ENCODE measurements around the gene SLC9A5. TPM values are rescaled to one million over a fixed set of nuclear protein-coding genes. Genes with fewer than 3 reads are reported as not detected.

SLC9A5 gene
- total RNA-seq, 1 experiment from 2014 or later: 2.4 TPM

DNA sequence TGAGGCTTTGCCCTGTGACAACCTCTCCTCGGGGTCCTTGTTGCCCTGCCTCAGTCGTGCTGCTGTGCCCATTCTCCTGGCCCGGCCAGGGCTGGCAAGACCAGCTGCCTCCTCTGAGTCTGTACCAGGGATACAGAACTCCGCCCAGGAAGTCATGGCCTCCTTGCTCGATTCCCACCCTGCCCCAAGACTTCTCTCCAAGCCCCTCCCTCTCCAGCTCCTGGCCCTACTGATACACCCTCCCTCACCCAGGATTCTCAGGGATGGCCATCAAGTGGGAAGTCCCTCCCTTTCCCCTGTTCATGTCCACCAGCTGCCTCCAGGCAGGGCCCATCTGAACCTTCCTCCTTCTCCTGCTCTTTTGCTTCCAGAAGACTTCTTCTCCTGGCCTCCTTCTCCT lies 33.1 kb upstream of the SLC9A5 start:
- Mint-ChIP-seq H3K27me3 (ENCODE audit: insufficient read depth, unreplicated experiment) (peaks cover 4% of the 10 kb centered on the region), H3K4me3 (ENCODE audit: unreplicated experiment) (no peak overlapping the region), H3K9me3 (ENCODE audit: unreplicated experiment) (no peaks in the 10 kb centered on the region), H3K4me1 (ENCODE audit: low read depth, unreplicated experiment) (peaks cover 14% of the 10 kb centered on the region), H3K36me3 (ENCODE audit: insufficient read depth, unreplicated experiment) (no peaks in the 10 kb centered on the region), H3K27ac (ENCODE audit: unreplicated experiment) (no peak overlapping the region)
- CTCF ChIA-PET: interaction anchor here (0.5 kb wide), 1 partner anchor 30 kb away, joined by 5 read pairs; no protein-coding TSS in a partner anchor
- H3K9me3 ChIP-seq: no peaks in the 10 kb centered on the region
- peaks cover 15% of the 10 kb centered on the region; the same call in 1 of the 2 replicates for H3K4me1 ChIP-seq
- BruUV-seq (replicated peaks): no TSS peak
- H3K4me3 ChIP-seq (ENCODE audit: low read depth, low read length): no peak overlapping the region
- POLR2A ChIA-PET: no interaction called here
- intact Hi-C loops (cut with micrococcal nuclease; ENCODE audit: unreplicated experiment): no loop called here
- no peaks in the 10 kb centered on the region for H3K36me3 ChIP-seq (ENCODE audit: control insufficient read depth, insufficient read depth, low read length)
- H3K27me3 ChIP-seq (replicated peaks; ENCODE audit: control insufficient read depth, insufficient read depth, low read length): no peaks in the 10 kb centered on the region
- DNase-seq: no peak
- TF ChIP-seq, protein P1, sequence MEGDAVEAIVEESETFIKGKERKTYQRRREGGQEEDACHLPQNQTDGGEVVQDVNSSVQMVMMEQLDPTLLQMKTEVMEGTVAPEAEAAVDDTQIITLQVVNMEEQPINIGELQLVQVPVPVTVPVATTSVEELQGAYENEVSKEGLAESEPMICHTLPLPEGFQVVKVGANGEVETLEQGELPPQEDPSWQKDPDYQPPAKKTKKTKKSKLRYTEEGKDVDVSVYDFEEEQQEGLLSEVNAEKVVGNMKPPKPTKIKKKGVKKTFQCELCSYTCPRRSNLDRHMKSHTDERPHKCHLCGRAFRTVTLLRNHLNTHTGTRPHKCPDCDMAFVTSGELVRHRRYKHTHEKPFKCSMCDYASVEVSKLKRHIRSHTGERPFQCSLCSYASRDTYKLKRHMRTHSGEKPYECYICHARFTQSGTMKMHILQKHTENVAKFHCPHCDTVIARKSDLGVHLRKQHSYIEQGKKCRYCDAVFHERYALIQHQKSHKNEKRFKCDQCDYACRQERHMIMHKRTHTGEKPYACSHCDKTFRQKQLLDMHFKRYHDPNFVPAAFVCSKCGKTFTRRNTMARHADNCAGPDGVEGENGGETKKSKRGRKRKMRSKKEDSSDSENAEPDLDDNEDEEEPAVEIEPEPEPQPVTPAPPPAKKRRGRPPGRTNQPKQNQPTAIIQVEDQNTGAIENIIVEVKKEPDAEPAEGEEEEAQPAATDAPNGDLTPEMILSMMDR (IDR thresholded peaks at IDR 0.05; ENCODE audit: insufficient read depth in 1 of 2, low read depth in 1 of 2, low read length in 1 of 2, severe bottlenecking in 1 of 2, unreplicated experiment in 1 of 2): no peak

GRCh38 chr16:67216612-67217490 lies 31.9 kb upstream of the SLC9A5 start:
- no peaks in the 10 kb centered on the region for H3K9me3 ChIP-seq
- intact Hi-C loops (cut with micrococcal nuclease; ENCODE audit: unreplicated experiment): no loop called here
- peaks cover 14% of the 10 kb centered on the region for H3K4me1 Mint-ChIP-seq (ENCODE audit: low read depth, unreplicated experiment)
- ChIA-PET CTCF (interaction anchor here (0.9 kb wide), 1 partner anchor 39 kb away, joined by 6 read pairs; no protein-coding TSS in a partner anchor), POLR2A (interaction anchor here (1.5 kb wide), 1 partner anchor 10 kb away, joined by 5 read pairs; the partner anchor contains the start of gene TMEM208)
- H3K27me3 ChIP-seq (replicated peaks; ENCODE audit: control insufficient read depth, insufficient read depth, low read length): no peaks in the 10 kb centered on the region
- TF ChIP-seq, protein P1 (IDR thresholded peaks at IDR 0.05; ENCODE audit: insufficient read depth in 1 of 2, low read depth in 1 of 2, low read length in 1 of 2, severe bottlenecking in 1 of 2, unreplicated experiment in 1 of 2): no peak
- peaks cover 15% of the 10 kb centered on the region; the same call in 1 of the 2 replicates for H3K4me1 ChIP-seq
- H3K9me3 Mint-ChIP-seq (ENCODE audit: unreplicated experiment): no peaks in the 10 kb centered on the region
- no peaks in the 10 kb centered on the region for H3K36me3 Mint-ChIP-seq (ENCODE audit: insufficient read depth, unreplicated experiment)
- no peak overlapping the region for H3K27ac Mint-ChIP-seq (ENCODE audit: unreplicated experiment)
- no TSS peak for BruUV-seq (replicated peaks)
- H3K4me3 ChIP-seq (ENCODE audit: low read depth, low read length): no peak overlapping the region
- H3K27me3 Mint-ChIP-seq (ENCODE audit: insufficient read depth, unreplicated experiment): peaks cover 4% of the 10 kb centered on the region
- H3K4me3 Mint-ChIP-seq (ENCODE audit: unreplicated experiment): no peak overlapping the region
- no peaks in the 10 kb centered on the region for H3K36me3 ChIP-seq (ENCODE audit: control insufficient read depth, insufficient read depth, low read length)
- no peak for DNase-seq

DNA sequence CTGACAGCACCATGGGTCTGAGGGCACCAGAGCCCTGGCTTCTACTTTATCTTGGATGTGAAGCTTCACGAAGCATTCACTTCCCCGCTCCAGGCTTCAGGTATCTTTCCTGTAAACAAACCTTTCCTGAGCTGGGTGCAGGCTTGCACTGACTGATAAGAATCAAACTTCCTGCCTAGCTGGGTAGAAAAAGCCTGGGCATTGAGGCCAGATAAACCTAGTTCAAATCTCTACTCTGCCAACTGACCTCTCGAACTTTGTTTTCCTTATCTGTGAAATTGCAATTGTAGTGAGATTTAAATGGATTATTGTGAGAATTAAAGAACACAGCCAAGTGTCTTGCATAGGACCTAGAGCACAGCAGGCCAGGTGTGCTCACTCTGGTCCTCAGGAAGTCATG lies 24.8 kb upstream of the SLC9A5 start:
- Mint-ChIP-seq H3K36me3 (ENCODE audit: insufficient read depth, unreplicated experiment) (peaks cover 22% of the 10 kb centered on the region), H3K27me3 (ENCODE audit: insufficient read depth, unreplicated experiment) (peaks cover 4% of the 10 kb centered on the region), H3K4me1 (ENCODE audit: low read depth, unreplicated experiment) (peaks cover 27% of the 10 kb centered on the region), H3K27ac (ENCODE audit: unreplicated experiment) (no peak overlapping the region), H3K9me3 (ENCODE audit: unreplicated experiment) (no peaks in the 10 kb centered on the region), H3K4me3 (ENCODE audit: unreplicated experiment) (no peak overlapping the region)
- Histone ChIP-seq H3K9me3 (no peaks in the 10 kb centered on the region), H3K4me1 (peaks cover 7% of the 10 kb centered on the region; the same call in 1 of the 2 replicates), H3K36me3 (ENCODE audit: control insufficient read depth, insufficient read depth, low read length) (0 out of 2 replicates have a peak, but pooled peaks cover 4% of the 10 kb centered on the region), H3K4me3 (ENCODE audit: low read depth, low read length) (no peak overlapping the region), H3K27me3 (replicated peaks; ENCODE audit: control insufficient read depth, insufficient read depth, low read length) (no peaks in the 10 kb centered on the region)
- intact Hi-C loops (cut with micrococcal nuclease; ENCODE audit: unreplicated experiment): no loop called here
- DNase-seq: no peak
- ChIA-PET POLR2A (no interaction called here), CTCF (interaction anchor here (0.9 to 1.5 kb wide), 3 partner anchors 26 to 686 kb away, joined by 3 read pairs; no protein-coding TSS in a partner anchor)
- TF ChIP-seq, protein P1 (IDR thresholded peaks at IDR 0.05; ENCODE audit: insufficient read depth in 1 of 2, low read depth in 1 of 2, low read length in 1 of 2, severe bottlenecking in 1 of 2, unreplicated experiment in 1 of 2): no peak
- no TSS peak for BruUV-seq (replicated peaks)
